ENCODE results near the gene GCLM.

DNA sequence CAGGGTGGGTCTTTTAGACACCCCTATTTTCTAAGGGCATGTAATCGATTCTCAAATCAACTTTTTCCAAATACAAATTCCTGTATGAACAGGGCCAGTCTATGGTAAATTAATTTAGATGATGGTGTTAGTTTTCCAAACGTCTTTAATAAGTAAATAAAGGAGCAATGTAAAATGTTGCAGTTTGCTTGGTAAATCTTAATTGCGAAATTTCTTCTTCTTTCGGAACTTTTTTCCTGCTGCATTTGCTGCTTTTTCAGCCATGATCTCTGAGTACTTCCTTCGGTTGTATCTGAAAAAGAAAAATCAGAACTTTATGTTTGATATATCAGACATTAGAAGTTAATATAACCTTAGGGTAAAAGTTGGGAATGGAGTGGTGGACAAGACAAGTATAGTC, 39.6 kb downstream of the GCLM start:
- TF ChIP-seq CTCF (IDR thresholded peaks at IDR 0.05 in 2 of 3, conservative IDR thresholded peaks at IDR 0.05 in 1 of 3; ENCODE audit: borderline replicate concordance in 1 of 3, insufficient read depth in 1 of 3, low read depth in 2 of 3, low read length in 2 of 3): no peak
- no peak for TF ChIP-seq REST (IDR thresholded peaks at IDR 0.05; ENCODE audit: low read depth)
- no peak for TF ChIP-seq ELF1 (IDR thresholded peaks at IDR 0.05; ENCODE audit: borderline replicate concordance, low read depth)
- TF ChIP-seq POLR2A (IDR thresholded peaks at IDR 0.05; ENCODE audit: borderline replicate concordance, extremely low read depth, insufficient read depth, insufficient read length): no peak
- TF ChIP-seq EZH2 (IDR thresholded peaks at IDR 0.05): no peak
- TF ChIP-seq RAD21 (IDR thresholded peaks at IDR 0.05; ENCODE audit: low read depth): no peak
- no peak for TF ChIP-seq SIN3A (IDR thresholded peaks at IDR 0.05; ENCODE audit: low read depth)
- TF ChIP-seq, protein P1, sequence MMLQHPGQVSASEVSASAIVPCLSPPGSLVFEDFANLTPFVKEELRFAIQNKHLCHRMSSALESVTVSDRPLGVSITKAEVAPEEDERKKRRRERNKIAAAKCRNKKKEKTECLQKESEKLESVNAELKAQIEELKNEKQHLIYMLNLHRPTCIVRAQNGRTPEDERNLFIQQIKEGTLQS (IDR thresholded peaks at IDR 0.05): no peak
- no peak for TF ChIP-seq POLR2AphosphoS5 (IDR thresholded peaks at IDR 0.05; ENCODE audit: low read depth, low read length)
- TF ChIP-seq YY1 (IDR thresholded peaks at IDR 0.05; ENCODE audit: extremely low read depth, insufficient replicate concordance, low read depth, low read length): no peak

Data from HCT116 (cell line).